GM21619 (cell line): ENCODE measurements around the gene CYP27B1.
"Not testable (repeated sequence)": the region's sequence is repeated elsewhere in the genome, so short reads cannot be mapped to it uniquely, and the experiment has no call there.

Experiments used
- ATAC-seq: cut with Tn5 transposase; IDR thresholded peaks from one replicate; pipeline ENCODE4 v1.9.1; 2021; ENCODE audit not compliant: unreplicated experiment

Gene CYP27B1

DNA sequence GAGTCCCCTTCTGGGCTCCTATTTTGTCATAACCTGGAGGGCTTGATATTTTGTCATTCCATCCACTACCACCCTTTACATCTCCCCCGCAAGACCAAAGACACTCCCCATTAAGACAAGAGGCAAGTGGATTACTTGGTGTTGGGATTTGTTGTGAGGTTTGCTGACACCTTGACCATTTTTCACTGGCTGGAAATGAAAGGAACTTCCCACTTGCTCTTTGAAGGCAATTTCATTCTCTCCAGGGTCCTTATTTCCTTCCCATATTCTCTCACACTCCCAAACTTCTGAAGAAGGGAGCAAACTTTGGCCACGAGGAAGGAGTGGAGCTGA lies 43.3 kb downstream of the CYP27B1 start:
- ATAC-seq = no peak

DNA sequence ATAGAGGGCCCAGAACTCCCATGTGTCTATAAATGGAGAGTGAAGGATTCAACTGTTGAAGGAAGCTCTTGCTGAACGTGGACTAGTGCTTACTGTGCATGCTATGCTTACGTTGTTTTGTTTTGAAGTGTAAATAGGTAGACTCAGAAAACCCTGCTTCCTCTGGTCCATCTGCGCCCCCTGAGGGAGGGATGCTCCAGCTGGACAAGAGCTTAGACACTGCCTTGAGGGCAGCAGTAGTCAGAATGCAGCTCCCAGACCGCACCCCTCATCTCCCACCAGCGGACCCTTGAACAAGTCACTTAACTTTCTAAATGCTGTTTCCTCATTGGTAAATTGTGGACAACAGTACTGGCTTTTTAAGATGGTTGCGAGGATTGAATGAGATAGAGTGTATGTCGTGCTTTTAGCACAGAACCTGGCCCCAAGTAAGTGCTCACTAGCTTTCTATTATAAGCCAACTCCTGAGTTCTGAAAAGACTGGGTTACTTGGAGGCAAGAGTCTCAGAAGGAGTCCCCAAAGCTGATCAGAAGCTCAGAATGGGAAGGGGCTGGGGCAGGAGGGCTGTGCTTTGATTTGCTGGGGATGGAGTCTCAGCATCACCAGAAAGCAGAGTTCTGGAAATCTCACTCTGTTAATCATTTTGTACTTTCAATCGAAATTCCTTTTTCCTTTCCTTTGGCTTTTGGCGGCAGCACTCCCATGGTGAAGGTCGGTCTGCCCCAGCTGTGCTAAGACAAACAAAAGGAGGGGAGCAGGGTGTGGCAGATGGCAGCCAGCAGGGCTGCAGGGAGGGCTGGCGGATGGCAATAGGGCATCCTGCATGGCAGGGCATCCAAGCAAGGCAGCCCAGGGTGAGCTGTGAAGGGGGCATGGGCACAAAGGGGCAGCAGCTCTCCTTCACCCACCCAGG lies 43.9 kb downstream of the CYP27B1 start:
- ATAC-seq = no peak

DNA sequence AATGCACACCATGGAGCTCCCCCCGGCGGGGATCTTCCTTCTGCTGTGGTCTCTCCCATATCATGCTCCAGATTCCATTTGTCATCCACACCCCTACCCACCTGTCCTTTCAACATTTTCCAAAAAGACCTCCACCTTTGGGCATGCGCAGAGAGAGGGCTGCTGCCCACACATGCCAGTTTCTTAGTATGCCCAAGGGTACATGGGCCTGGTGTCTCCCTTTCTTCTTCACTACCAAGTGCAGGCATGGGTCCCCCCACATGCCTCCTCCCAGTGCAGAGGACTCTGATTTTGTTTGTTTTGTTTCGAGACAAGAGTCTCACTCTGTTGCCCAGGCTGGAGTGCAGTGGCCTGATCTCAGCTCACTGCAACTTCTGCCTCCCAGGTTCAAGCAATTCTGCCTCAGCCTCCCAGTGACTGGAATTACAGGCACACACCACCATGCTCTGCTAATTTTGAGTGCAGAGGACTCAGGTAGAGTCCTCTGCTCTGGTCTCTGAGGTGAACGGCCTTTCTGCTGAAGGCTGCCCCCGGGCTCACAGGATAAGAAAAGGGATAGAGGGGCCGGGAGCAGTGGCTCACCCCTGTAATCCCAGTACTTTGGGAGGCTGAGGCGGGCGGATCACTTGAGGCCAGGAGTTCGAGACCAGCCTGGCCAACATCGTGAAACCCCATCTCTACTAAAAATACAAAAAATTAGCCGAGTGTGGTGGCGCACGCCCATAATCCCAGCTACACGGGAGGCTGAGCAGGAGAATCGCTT lies 44.9 kb downstream of the CYP27B1 start:
- ATAC-seq = not testable (repeated sequence)

DNA sequence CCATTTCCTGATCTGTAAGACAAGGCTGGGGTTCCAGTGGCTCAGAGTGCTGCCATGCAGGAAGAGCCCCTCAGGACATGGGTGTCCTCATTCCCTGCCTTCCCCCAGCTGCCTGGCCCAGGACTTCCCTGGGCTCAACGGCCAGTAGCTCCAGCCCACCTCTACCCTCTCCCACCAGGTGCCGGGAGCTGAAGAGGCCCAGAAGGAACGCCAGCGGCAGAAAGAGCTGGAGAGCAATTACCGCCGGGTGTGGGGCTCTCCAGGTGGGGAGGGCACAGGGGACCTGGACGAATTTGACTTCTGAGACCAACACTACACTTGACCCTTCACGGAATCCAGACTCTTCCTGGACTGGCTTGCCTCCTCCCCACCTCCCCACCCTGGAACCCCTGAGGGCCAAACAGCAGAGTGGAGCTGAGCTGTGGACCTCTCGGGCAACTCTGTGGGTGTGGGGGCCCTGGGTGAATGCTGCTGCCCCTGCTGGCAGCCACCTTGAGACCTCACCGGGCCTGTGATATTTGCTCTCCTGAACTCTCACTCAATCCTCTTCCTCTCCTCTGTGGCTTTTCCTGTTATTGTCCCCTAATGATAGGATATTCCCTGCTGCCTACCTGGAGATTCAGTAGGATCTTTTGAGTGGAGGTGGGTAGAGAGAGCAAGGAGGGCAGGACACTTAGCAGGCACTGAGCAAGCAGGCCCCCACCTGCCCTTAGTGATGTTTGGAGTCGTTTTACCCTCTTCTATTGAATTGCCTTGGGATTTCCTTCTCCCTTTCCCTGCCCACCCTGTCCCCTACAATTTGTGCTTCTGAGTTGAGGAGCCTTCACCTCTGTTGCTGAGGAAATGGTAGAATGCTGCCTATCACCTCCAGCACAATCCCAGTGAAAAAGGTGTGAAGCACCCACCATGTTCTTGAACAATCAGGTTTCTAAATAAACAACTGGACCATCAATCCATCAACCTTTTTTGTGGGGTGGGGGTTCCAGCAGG lies 46.0 kb downstream of the CYP27B1 start:
- no peak for ATAC-seq

GRCh38 chr12:57719777-57720605 lies 46.9 kb downstream of the CYP27B1 start:
- ATAC-seq = no peak

GRCh38 chr12:57718641-57719528 lies 48.0 kb downstream of the CYP27B1 start:
- no peak for ATAC-seq

- no peak for ATAC-seq
Observed at GRCh38 chr12:57717846-57718640, 48.8 kb downstream of the CYP27B1 start.

DNA sequence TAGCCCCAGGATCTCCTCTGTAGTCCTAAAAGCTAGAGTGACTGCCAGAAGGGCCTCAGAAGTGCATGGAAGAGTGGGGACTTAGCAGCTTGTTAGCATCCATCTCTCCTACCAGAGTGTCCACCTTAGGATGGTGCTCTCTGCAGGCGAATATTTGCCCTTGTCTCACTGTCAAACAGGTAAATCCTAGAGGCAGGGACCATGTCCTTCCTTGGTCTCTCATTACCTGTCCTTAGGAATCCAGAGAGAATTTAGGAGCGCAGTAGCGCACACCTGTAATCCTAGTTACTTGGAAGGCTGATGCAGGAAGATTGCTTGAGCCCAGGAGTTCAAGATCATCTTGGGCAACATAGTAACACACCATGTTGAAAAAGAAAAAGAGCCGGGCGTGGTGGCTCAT lies 49.7 kb downstream of the CYP27B1 start:
- ATAC-seq = no peak

DNA sequence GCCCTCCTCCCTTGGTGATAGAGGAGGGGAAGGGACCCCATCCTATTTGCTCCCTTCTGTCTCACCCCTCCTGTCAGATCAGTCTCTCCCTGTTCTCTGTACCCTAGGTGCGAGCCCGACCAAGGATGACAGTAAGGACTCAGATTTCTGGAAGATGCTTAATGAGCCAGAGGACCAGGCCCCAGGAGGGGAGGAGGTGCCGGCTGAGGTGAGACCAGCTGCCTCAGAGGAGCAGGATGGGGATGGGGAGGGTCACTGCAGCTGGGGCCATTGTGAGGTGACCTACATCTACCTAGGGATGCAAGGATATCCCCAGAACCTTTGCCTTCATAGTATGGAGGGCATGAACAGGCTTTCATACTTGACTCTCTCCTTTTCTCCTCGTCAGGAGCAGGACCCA lies 50.6 kb downstream of the CYP27B1 start:
- no peak for ATAC-seq

- ATAC-seq = no peak
Observed at GRCh38 chr12:57715786-57716185, 51.1 kb downstream of the CYP27B1 start.

DNA sequence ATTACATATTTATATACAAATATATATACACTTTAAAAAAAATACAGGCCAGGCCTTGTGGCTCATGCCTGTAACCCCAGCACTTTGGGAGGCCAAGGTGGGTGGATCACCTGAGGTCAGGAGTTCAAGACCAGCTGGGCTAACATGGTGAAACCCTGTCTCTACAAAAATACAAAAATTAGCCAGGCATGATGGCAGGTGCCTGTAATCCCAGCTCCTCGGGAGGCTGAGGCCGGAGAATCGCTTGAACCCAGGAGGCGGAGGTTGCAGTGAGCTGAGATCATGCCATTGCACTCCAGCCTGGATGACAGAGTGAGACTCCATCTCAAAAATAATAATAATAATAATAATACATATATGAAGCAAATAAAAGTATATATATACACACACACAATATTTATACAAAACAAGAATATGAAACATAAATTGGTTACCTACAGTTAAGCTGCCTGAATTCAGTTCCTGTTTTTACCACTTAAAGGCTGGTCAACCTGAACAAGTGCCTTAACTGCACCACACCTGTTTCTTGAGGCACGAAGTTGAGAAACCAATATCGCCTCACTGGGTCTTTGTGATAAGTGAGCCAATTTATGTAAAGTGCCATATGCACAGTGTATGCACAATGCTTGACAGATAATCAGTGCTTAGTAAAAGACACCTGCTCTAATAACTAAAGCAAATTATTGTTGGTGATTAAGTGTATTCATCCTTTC lies 51.7 kb downstream of the CYP27B1 start:
- ATAC-seq = not testable (repeated sequence)

GRCh38 chr12:57713209-57713608 lies 53.7 kb downstream of the CYP27B1 start:
- no peak for ATAC-seq

GRCh38 chr12:57712701-57713100 lies 54.2 kb downstream of the CYP27B1 start:
- ATAC-seq = no peak
